ENCODE measurements around the gene GSTP1. TPM values are rescaled to one million over a fixed set of nuclear protein-coding genes. Genes with fewer than 3 reads are reported as not detected.
"Not testable (repeated sequence)": the region's sequence is repeated elsewhere in the genome, so short reads cannot be mapped to it uniquely, and the experiment has no call there.

GSTP1 gene
- polyA plus RNA-seq, 2 donors = 3,504 to 3,523 TPM

GRCh38 chr11:67592880-67593564 is 9.4 kb downstream of the GSTP1 start:
- no peaks in the 10 kb centered on the region for H3K27me3 ChIP-seq (ENCODE audit: control insufficient read depth in 1 of 2, insufficient read depth in 2 of 2, low read length in 2 of 2)
- no peaks in the 10 kb centered on the region for H3K9me3 ChIP-seq (ENCODE audit: control insufficient read depth in 2 of 2, insufficient read depth in 1 of 2, low read depth in 1 of 2, low read length in 1 of 2)
- H3K27ac ChIP-seq (ENCODE audit: low read depth in 2 of 2, low read length in 1 of 2) = peak overlapping the region in 1 of 2 donors; percentile 45
- WGBS, 2 donors = 48 to 57% methylated on average over 12 of the region's 12 CpGs
- H3K4me3 ChIP-seq (ENCODE audit: low read depth in 1 of 2, low read length in 2 of 2) = no peak overlapping the region
- peaks cover 0 to 5% of the 10 kb centered on the region in 2 donors for H3K36me3 ChIP-seq (ENCODE audit: control insufficient read depth in 2 of 2, insufficient read depth in 2 of 2, low read length in 1 of 2)
- peaks cover 0 to 10% of the 10 kb centered on the region in 2 donors for H3K4me1 ChIP-seq (ENCODE audit: control insufficient read depth in 2 of 2, insufficient read depth in 2 of 2, low read length in 1 of 2)

GRCh38 chr11:67593565-67593905 is 9.9 kb downstream of the GSTP1 start:
- H3K27ac ChIP-seq (ENCODE audit: low read depth in 2 of 2, low read length in 1 of 2) = peak overlapping the region in 1 of 2 donors; percentile 45
- peaks cover 0 to 10% of the 10 kb centered on the region in 2 donors for H3K4me1 ChIP-seq (ENCODE audit: control insufficient read depth in 2 of 2, insufficient read depth in 2 of 2, low read length in 1 of 2)
- WGBS, 2 donors = 36 to 49% methylated on average over 3 of the region's 3 CpGs

GRCh38 chr11:67594480-67594879 is 10.9 kb downstream of the GSTP1 start:
- H3K9me3 ChIP-seq (ENCODE audit: control insufficient read depth in 2 of 2, insufficient read depth in 1 of 2, low read depth in 1 of 2, low read length in 1 of 2) = no peaks in the 10 kb centered on the region
- no peaks in the 10 kb centered on the region for H3K27me3 ChIP-seq (ENCODE audit: control insufficient read depth in 1 of 2, insufficient read depth in 2 of 2, low read length in 2 of 2)
- H3K36me3 ChIP-seq (ENCODE audit: control insufficient read depth in 2 of 2, insufficient read depth in 2 of 2, low read length in 1 of 2) = no peaks in the 10 kb centered on the region
- WGBS, 2 donors = 61 to 64% methylated on average over 3 of the region's 3 CpGs
- H3K27ac ChIP-seq (ENCODE audit: low read depth in 2 of 2, low read length in 1 of 2) = no peak overlapping the region
- no peak overlapping the region for H3K4me3 ChIP-seq (ENCODE audit: low read depth in 1 of 2, low read length in 2 of 2)
- peaks cover 0 to 10% of the 10 kb centered on the region in 2 donors for H3K4me1 ChIP-seq (ENCODE audit: control insufficient read depth in 2 of 2, insufficient read depth in 2 of 2, low read length in 1 of 2)

More at GRCh38 chr11:67593565-67593905, 9.9 kb downstream of the GSTP1 start:
- Histone ChIP-seq H3K27me3 (ENCODE audit: control insufficient read depth in 1 of 2, insufficient read depth in 2 of 2, low read length in 2 of 2) (no peaks in the 10 kb centered on the region), H3K4me3 (ENCODE audit: low read depth in 1 of 2, low read length in 2 of 2) (no peak overlapping the region), H3K36me3 (ENCODE audit: control insufficient read depth in 2 of 2, insufficient read depth in 2 of 2, low read length in 1 of 2) (peaks cover 0 to 3% of the 10 kb centered on the region in 2 donors), H3K9me3 (ENCODE audit: control insufficient read depth in 2 of 2, insufficient read depth in 1 of 2, low read depth in 1 of 2, low read length in 1 of 2) (no peaks in the 10 kb centered on the region)

- Histone ChIP-seq H3K27ac (ENCODE audit: low read depth in 2 of 2, low read length in 1 of 2) (no peak overlapping the region), H3K36me3 (ENCODE audit: control insufficient read depth in 2 of 2, insufficient read depth in 2 of 2, low read length in 1 of 2) (no peaks in the 10 kb centered on the region), H3K4me1 (ENCODE audit: control insufficient read depth in 2 of 2, insufficient read depth in 2 of 2, low read length in 1 of 2) (peaks cover 0 to 10% of the 10 kb centered on the region in 2 donors), H3K9me3 (ENCODE audit: control insufficient read depth in 2 of 2, insufficient read depth in 1 of 2, low read depth in 1 of 2, low read length in 1 of 2) (no peaks in the 10 kb centered on the region), H3K4me3 (ENCODE audit: low read depth in 1 of 2, low read length in 2 of 2) (no peak overlapping the region), H3K27me3 (ENCODE audit: control insufficient read depth in 1 of 2, insufficient read depth in 2 of 2, low read length in 2 of 2) (no peaks in the 10 kb centered on the region)
- 90 to 91% methylated on average over 1 of the region's 1 CpG for WGBS, 2 donors
These were observed 13.2 kb downstream of the GSTP1 start for GRCh38 chr11:67596753-67597300.

- H3K9me3 ChIP-seq (ENCODE audit: control insufficient read depth in 2 of 2, insufficient read depth in 1 of 2, low read depth in 1 of 2, low read length in 1 of 2); H3K36me3 ChIP-seq (ENCODE audit: control insufficient read depth in 2 of 2, insufficient read depth in 2 of 2, low read length in 1 of 2); H3K27me3 ChIP-seq (ENCODE audit: control insufficient read depth in 1 of 2, insufficient read depth in 2 of 2, low read length in 2 of 2); H3K27ac ChIP-seq (ENCODE audit: low read depth in 2 of 2, low read length in 1 of 2); H3K4me1 ChIP-seq (ENCODE audit: control insufficient read depth in 2 of 2, insufficient read depth in 2 of 2, low read length in 1 of 2); H3K4me3 ChIP-seq (ENCODE audit: low read depth in 1 of 2, low read length in 2 of 2): not testable (repeated sequence)
- no CpG with 5 or more reads among the region's 3 CpGs for WGBS, 2 donors
These were observed 13.8 kb downstream of the GSTP1 start for GRCh38 chr11:67597458-67597857.

- H3K27me3 ChIP-seq (ENCODE audit: control insufficient read depth in 1 of 2, insufficient read depth in 2 of 2, low read length in 2 of 2); H3K4me1 ChIP-seq (ENCODE audit: control insufficient read depth in 2 of 2, insufficient read depth in 2 of 2, low read length in 1 of 2); H3K27ac ChIP-seq (ENCODE audit: low read depth in 2 of 2, low read length in 1 of 2); H3K36me3 ChIP-seq (ENCODE audit: control insufficient read depth in 2 of 2, insufficient read depth in 2 of 2, low read length in 1 of 2); H3K9me3 ChIP-seq (ENCODE audit: control insufficient read depth in 2 of 2, insufficient read depth in 1 of 2, low read depth in 1 of 2, low read length in 1 of 2); H3K4me3 ChIP-seq (ENCODE audit: low read depth in 1 of 2, low read length in 2 of 2): not testable (repeated sequence)
- WGBS, 2 donors = 93% methylated on average over 22 to 26 of the region's 26 CpGs
These were observed 14.4 kb downstream of the GSTP1 start for GRCh38 chr11:67597963-67598362.

GRCh38 chr11:67599149-67599548 is 15.5 kb downstream of the GSTP1 start:
- Histone ChIP-seq H3K36me3 (ENCODE audit: control insufficient read depth in 2 of 2, insufficient read depth in 2 of 2, low read length in 1 of 2) (no peaks in the 10 kb centered on the region), H3K27me3 (ENCODE audit: control insufficient read depth in 1 of 2, insufficient read depth in 2 of 2, low read length in 2 of 2) (no peaks in the 10 kb centered on the region), H3K4me1 (ENCODE audit: control insufficient read depth in 2 of 2, insufficient read depth in 2 of 2, low read length in 1 of 2) (no peaks in the 10 kb centered on the region), H3K4me3 (ENCODE audit: low read depth in 1 of 2, low read length in 2 of 2) (no peak overlapping the region), H3K9me3 (ENCODE audit: control insufficient read depth in 2 of 2, insufficient read depth in 1 of 2, low read depth in 1 of 2, low read length in 1 of 2) (no peaks in the 10 kb centered on the region), H3K27ac (ENCODE audit: low read depth in 2 of 2, low read length in 1 of 2) (no peak overlapping the region)
- 77 to 78% methylated on average over 1 of the region's 1 CpG for WGBS, 2 donors

- Histone ChIP-seq H3K27me3 (ENCODE audit: control insufficient read depth in 1 of 2, insufficient read depth in 2 of 2, low read length in 2 of 2) (no peaks in the 10 kb centered on the region), H3K9me3 (ENCODE audit: control insufficient read depth in 2 of 2, insufficient read depth in 1 of 2, low read depth in 1 of 2, low read length in 1 of 2) (no peaks in the 10 kb centered on the region), H3K4me1 (ENCODE audit: control insufficient read depth in 2 of 2, insufficient read depth in 2 of 2, low read length in 1 of 2) (no peaks in the 10 kb centered on the region), H3K4me3 (ENCODE audit: low read depth in 1 of 2, low read length in 2 of 2) (no peak overlapping the region), H3K27ac (ENCODE audit: low read depth in 2 of 2, low read length in 1 of 2) (no peak overlapping the region), H3K36me3 (ENCODE audit: control insufficient read depth in 2 of 2, insufficient read depth in 2 of 2, low read length in 1 of 2) (no peaks in the 10 kb centered on the region)
- 60 to 64% methylated on average over 7 of the region's 7 CpGs for WGBS, 2 donors
These were observed 16.9 kb downstream of the GSTP1 start for GRCh38 chr11:67600324-67601029.

GRCh38 chr11:67601098-67601497 is 17.5 kb downstream of the GSTP1 start:
- Histone ChIP-seq H3K27ac (ENCODE audit: low read depth in 2 of 2, low read length in 1 of 2) (no peak overlapping the region), H3K27me3 (ENCODE audit: control insufficient read depth in 1 of 2, insufficient read depth in 2 of 2, low read length in 2 of 2) (no peaks in the 10 kb centered on the region), H3K4me3 (ENCODE audit: low read depth in 1 of 2, low read length in 2 of 2) (no peak overlapping the region), H3K9me3 (ENCODE audit: control insufficient read depth in 2 of 2, insufficient read depth in 1 of 2, low read depth in 1 of 2, low read length in 1 of 2) (no peaks in the 10 kb centered on the region), H3K4me1 (ENCODE audit: control insufficient read depth in 2 of 2, insufficient read depth in 2 of 2, low read length in 1 of 2) (peaks cover 0 to 1% of the 10 kb centered on the region in 2 donors), H3K36me3 (ENCODE audit: control insufficient read depth in 2 of 2, insufficient read depth in 2 of 2, low read length in 1 of 2) (no peaks in the 10 kb centered on the region)
- 93 to 95% methylated on average over 7 of the region's 7 CpGs for WGBS, 2 donors
